Measurements from ENCODE around the gene TYMS.
A peak's percentile ranks its signal among the peaks of the same experiment; 100 is the strongest.
"Not testable (repeated sequence)": the region's sequence is repeated elsewhere in the genome, so short reads cannot be mapped to it uniquely, and the experiment has no call there.

TYMS gene

GRCh38 chr18:678482-679182 lies 21.2 kb downstream of the TYMS start:
- DNase-seq (ENCODE audit: low spot score): no peak

- no peak for DNase-seq (ENCODE audit: low spot score)
These were observed 22.1 kb downstream of the TYMS start for GRCh38 chr18:679516-679915.

- no peak for DNase-seq (ENCODE audit: low spot score)
These were observed 22.9 kb downstream of the TYMS start for GRCh38 chr18:680392-680791.

- DNase-seq (ENCODE audit: low spot score): no peak
These were observed 24.5 kb downstream of the TYMS start for GRCh38 chr18:681985-682384.

- not testable (repeated sequence) for DNase-seq (ENCODE audit: low spot score)
These were observed 25.0 kb downstream of the TYMS start for GRCh38 chr18:682416-682815.

GRCh38 chr18:682833-683232 lies 25.4 kb downstream of the TYMS start:
- no peak for DNase-seq (ENCODE audit: low spot score)

- DNase-seq (ENCODE audit: low spot score): no peak
These were observed 26.1 kb downstream of the TYMS start for GRCh38 chr18:683531-683930.

GRCh38 chr18:685438-685837 lies 28.0 kb downstream of the TYMS start:
- DNase-seq (ENCODE audit: low spot score): no peak

- no peak for DNase-seq (ENCODE audit: low spot score)
These were observed 29.1 kb downstream of the TYMS start for GRCh38 chr18:686339-687111.

- DNase-seq (ENCODE audit: low spot score): no peak
These were observed 30.9 kb downstream of the TYMS start for GRCh38 chr18:688323-688722.

GRCh38 chr18:692824-693223 lies 35.4 kb downstream of the TYMS start:
- DNase-seq (ENCODE audit: low spot score): no peak

GRCh38 chr18:693466-694187 lies 36.2 kb downstream of the TYMS start:
- no peak for DNase-seq (ENCODE audit: low spot score)

- DNase-seq (ENCODE audit: low spot score): no peak
These were observed 39.6 kb downstream of the TYMS start for GRCh38 chr18:697012-697411.

GRCh38 chr18:697800-698199 lies 40.3 kb downstream of the TYMS start:
- DNase-seq (ENCODE audit: low spot score): no peak

GRCh38 chr18:703213-703967 lies 45.9 kb downstream of the TYMS start:
- no peak for DNase-seq (ENCODE audit: low spot score)

GRCh38 chr18:706405-706804 lies 49.0 kb downstream of the TYMS start:
- DNase-seq (ENCODE audit: low spot score): no peak

- no peak for DNase-seq (ENCODE audit: low spot score)
These were observed 50.6 kb downstream of the TYMS start for GRCh38 chr18:708096-708495.

- DNase-seq (ENCODE audit: low spot score): no peak
These were observed 52.3 kb downstream of the TYMS start for GRCh38 chr18:709771-710170.

- no peak for DNase-seq (ENCODE audit: low spot score)
These were observed 53.2 kb downstream of the TYMS start for GRCh38 chr18:710418-711300.

- no peak for DNase-seq (ENCODE audit: low spot score)
These were observed 53.8 kb downstream of the TYMS start for GRCh38 chr18:711310-711656.

- DNase-seq (ENCODE audit: low spot score): peak; percentile 72
These were observed 54.4 kb downstream of the TYMS start for GRCh38 chr18:711657-712400.
